Measurements from ENCODE around the gene MACROD2. TPM values are rescaled to one million over a fixed set of nuclear protein-coding genes. Genes with fewer than 3 reads are reported as not detected.

The MACROD2 gene
- total RNA-seq, 4 donors from 2014 or later = 2.1 to 28.1 (median 12.6) TPM

DNA sequence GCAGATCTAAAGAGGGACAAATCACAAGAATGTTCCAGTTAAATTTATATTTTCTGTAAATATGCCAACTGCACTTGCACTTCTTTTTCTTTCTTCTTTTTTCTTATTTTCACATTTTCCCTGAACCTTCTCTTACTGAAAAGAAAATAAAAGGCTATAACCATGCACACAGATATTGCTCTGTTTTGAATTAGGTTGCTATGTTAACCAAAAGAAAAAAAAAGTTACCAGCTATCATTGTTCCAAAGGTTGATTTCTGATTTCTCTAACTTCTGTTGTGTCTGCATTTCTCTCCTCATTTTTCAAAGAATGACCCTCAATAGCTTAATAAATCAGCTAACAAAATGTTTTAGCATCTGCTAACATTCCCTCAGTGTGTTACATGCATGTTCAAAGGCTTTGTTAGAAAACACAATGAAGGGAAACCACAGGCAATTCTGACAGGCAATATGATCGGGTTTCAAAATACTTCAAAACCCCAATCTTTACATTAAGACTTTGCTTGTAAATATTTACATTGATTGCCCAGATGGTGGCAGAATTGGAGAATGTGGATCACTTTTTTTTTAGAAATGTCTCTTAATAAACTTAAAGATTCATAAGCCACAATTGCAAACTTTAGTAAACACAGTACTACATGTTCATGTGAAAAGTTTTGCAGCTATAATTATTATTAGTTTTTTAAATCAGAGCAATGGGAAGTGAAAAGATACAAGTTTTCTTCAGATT lies 1270.4 kb downstream of the MACROD2 start:
- no peak for DNase-seq
- intact Hi-C loops (cut with DNase I; ENCODE audit: low total_unique reads) = no loop called here
- H3K36me3 ChIP-seq = no peaks in the 10 kb centered on the region
- no peak overlapping the region for H3K4me3 ChIP-seq
- no peaks in the 10 kb centered on the region for H3K27me3 ChIP-seq
- no peak overlapping the region for H3K27ac ChIP-seq
- no peaks in the 10 kb centered on the region for H3K9me3 ChIP-seq
- H3K4me1 ChIP-seq = no peaks in the 10 kb centered on the region
- TF ChIP-seq, protein P1, sequence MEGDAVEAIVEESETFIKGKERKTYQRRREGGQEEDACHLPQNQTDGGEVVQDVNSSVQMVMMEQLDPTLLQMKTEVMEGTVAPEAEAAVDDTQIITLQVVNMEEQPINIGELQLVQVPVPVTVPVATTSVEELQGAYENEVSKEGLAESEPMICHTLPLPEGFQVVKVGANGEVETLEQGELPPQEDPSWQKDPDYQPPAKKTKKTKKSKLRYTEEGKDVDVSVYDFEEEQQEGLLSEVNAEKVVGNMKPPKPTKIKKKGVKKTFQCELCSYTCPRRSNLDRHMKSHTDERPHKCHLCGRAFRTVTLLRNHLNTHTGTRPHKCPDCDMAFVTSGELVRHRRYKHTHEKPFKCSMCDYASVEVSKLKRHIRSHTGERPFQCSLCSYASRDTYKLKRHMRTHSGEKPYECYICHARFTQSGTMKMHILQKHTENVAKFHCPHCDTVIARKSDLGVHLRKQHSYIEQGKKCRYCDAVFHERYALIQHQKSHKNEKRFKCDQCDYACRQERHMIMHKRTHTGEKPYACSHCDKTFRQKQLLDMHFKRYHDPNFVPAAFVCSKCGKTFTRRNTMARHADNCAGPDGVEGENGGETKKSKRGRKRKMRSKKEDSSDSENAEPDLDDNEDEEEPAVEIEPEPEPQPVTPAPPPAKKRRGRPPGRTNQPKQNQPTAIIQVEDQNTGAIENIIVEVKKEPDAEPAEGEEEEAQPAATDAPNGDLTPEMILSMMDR (IDR thresholded peaks at IDR 0.05) = no peak
- TF ChIP-seq POLR2A (IDR thresholded peaks at IDR 0.05) = no peak

DNA sequence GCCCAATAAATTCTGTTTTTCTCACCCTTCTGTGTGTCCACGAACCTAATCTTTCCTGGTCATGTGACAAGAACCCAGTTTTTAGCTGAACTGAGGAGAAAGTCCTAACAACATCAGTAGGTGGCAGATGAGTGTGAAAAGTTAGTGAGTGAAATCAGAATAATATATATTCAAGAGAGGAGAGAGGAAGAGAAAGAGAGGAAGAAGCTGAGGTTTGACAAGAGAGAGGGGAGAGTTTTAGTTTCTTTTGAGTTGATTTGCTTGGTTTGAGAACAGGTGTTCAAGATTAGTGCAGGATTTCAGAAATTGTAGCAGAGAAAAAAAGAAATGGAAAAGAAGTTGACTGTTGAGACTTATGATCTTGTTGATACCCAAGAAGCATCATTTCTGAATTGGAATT lies 1272.6 kb downstream of the MACROD2 start:
- H3K9me3 ChIP-seq = no peaks in the 10 kb centered on the region
- no peak overlapping the region for H3K27ac ChIP-seq
- no peaks in the 10 kb centered on the region for H3K36me3 ChIP-seq
- no peaks in the 10 kb centered on the region for H3K4me1 ChIP-seq
- no peak for TF ChIP-seq POLR2A (IDR thresholded peaks at IDR 0.05)
- TF ChIP-seq, protein P1 (IDR thresholded peaks at IDR 0.05) = no peak
- no peaks in the 10 kb centered on the region for H3K27me3 ChIP-seq
- no peak for DNase-seq
- intact Hi-C loops (cut with DNase I; ENCODE audit: low total_unique reads) = no loop called here
- H3K4me3 ChIP-seq = no peak overlapping the region

DNA sequence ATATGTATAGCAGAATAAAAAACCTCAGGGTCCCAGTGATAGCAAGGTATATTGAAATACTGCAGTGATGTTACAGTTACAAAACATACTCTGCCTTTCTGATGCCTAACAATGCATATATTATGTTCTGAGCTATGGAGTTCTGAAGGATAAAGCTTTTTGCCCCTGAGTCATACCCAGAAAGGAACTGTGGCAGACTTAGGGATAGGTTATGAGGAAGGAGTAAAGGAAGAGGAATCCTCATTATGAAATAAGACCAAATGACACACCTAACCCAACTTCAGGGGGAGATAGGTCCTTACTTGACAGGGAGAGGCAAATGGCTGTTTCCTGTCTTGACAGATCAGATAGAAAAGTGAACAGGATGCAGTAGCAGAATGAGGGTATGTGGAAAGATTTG lies 1282.7 kb downstream of the MACROD2 start:
- TF ChIP-seq, protein P1 (IDR thresholded peaks at IDR 0.05) = no peak
- no peak for TF ChIP-seq POLR2A (IDR thresholded peaks at IDR 0.05)
- intact Hi-C loops (cut with DNase I; ENCODE audit: low total_unique reads) = no loop called here
- H3K36me3 ChIP-seq = no peaks in the 10 kb centered on the region
- DNase-seq = no peak
- no peaks in the 10 kb centered on the region for H3K27me3 ChIP-seq
- H3K4me3 ChIP-seq = no peak overlapping the region
- H3K27ac ChIP-seq = no peak overlapping the region
- no peaks in the 10 kb centered on the region for H3K4me1 ChIP-seq
- H3K9me3 ChIP-seq = no peaks in the 10 kb centered on the region

DNA sequence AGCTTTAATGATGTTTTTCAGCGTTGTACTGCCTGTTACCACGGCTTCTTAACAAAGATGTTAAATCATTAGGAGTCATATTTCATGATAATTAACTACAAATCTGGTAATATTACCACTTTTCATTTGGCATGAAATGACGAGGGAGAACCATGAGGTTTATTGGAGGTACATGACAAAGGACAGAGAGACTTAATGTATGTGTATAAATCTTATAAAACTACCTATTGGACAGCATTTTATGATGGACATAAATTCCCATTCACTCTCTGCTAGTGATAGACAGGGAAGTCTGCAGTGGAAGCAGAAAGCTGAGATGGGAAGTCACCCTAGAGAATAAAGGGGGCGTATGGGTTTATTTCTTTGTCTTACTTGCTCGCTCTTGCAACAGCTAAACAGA lies 1292.0 kb downstream of the MACROD2 start:
- H3K4me3 ChIP-seq = no peak overlapping the region
- intact Hi-C loops (cut with DNase I; ENCODE audit: low total_unique reads) = no loop called here
- no peaks in the 10 kb centered on the region for H3K9me3 ChIP-seq
- no peak overlapping the region for H3K27ac ChIP-seq
- TF ChIP-seq POLR2A (IDR thresholded peaks at IDR 0.05) = no peak
- TF ChIP-seq, protein P1 (IDR thresholded peaks at IDR 0.05) = no peak
- H3K27me3 ChIP-seq = no peaks in the 10 kb centered on the region
- H3K36me3 ChIP-seq = no peaks in the 10 kb centered on the region
- DNase-seq = no peak
- H3K4me1 ChIP-seq = no peaks in the 10 kb centered on the region

DNA sequence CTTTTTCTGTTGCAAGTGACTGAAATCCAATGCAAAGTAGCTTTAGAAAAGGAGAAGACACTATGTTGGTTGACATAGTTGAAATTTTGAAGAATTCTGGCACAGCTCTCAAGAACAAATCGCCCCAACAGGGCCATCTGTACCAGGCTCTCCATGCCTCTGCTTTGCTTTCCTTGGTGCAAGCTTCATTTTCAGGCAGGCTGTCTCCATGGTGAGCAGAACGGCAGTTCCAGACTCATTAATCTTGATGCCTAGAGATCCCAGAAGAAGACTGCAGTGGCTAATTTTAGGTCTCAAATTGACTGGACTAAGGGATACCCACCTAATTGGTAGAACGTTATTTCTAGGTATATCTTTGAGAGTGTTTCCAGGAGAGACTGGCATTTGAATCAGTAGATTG lies 1292.8 kb downstream of the MACROD2 start:
- Histone ChIP-seq H3K4me1 (no peaks in the 10 kb centered on the region), H3K27ac (no peak overlapping the region), H3K27me3 (no peaks in the 10 kb centered on the region), H3K4me3 (no peak overlapping the region), H3K9me3 (no peaks in the 10 kb centered on the region), H3K36me3 (no peaks in the 10 kb centered on the region)
- DNase-seq = no peak
- intact Hi-C loops (cut with DNase I; ENCODE audit: low total_unique reads) = no loop called here
- TF ChIP-seq, protein P1 (IDR thresholded peaks at IDR 0.05) = no peak
- no peak for TF ChIP-seq POLR2A (IDR thresholded peaks at IDR 0.05)

Data from uterus (tissue), 4 donors.